ENCODE data around the gene HMX2. TPM values are rescaled to one million over a fixed set of nuclear protein-coding genes. Genes with fewer than 3 reads are reported as not detected.

The HMX2 gene
- total RNA-seq, 1 experiment from 2014 or later = not detected

DNA sequence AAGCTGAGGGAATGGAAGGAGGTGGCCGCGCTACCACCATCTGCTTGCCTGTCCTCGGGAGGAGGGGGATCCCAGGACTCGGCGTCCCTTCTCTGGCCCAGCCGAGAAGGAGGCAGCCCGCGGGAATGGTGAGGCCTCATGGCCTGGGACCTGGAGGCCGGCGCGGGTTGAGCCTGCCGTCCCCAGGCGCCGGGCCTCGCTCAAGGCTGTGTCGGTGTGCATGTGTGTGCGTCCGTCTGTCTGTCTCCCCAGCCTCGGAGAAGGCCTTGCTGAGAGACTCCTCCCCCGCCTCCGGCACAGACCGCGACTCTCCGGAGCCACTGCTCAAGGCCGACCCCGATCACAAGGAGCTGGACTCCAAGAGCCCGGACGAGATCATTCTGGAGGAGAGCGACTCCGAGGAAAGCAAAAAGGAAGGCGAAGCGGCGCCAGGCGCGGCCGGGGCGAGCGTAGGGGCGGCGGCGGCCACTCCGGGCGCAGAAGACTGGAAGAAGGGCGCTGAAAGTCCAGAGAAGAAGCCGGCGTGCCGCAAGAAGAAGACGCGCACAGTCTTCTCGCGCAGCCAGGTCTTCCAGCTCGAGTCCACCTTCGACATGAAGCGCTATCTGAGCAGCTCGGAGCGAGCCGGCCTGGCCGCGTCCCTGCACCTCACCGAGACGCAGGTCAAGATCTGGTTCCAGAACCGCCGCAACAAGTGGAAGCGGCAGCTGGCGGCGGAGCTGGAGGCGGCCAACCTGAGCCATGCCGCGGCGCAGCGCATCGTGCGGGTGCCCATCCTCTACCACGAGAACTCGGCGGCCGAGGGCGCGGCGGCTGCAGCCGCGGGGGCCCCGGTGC lies 10.9 kb upstream of the HMX2 start:
- intact Hi-C loops (cut with micrococcal nuclease) = no loop called here
- Histone ChIP-seq H3K36me3 (ENCODE audit: control insufficient read depth in 1 of 2, insufficient read depth in 2 of 2, low read length in 2 of 2) (no peaks in the 10 kb centered on the region), H3K27me3 (ENCODE audit: insufficient read depth, low read length) (no peaks in the 10 kb centered on the region), H4K20me1 (ENCODE audit: insufficient read depth) (no peaks in the 10 kb centered on the region), H3K4me1 (ENCODE audit: control insufficient read depth in 1 of 2, insufficient read depth in 2 of 2, low read length in 2 of 2) (peaks cover 5 to 18% of the 10 kb centered on the region in 2 experiments; a peak in 1 of 4 replicates), H3K27ac (ENCODE audit: low read depth, low read length) (no peak overlapping the region), H3K4me3 (replicated peaks in 1 of 2; ENCODE audit: low read depth in 1 of 2, low read length in 2 of 2) (no peak overlapping the region), H3K9me2 (ENCODE audit: insufficient read depth) (no peaks in the 10 kb centered on the region), H3K79me2 (ENCODE audit: insufficient read depth, low read length) (no peaks in the 10 kb centered on the region), H3K9me3 (ENCODE audit: control insufficient read depth in 1 of 2, insufficient read depth in 1 of 2, low read depth in 1 of 2, low read length in 2 of 2) (no peaks in the 10 kb centered on the region), H3K4me2 (ENCODE audit: low read length) (no peak overlapping the region), H3K9ac (ENCODE audit: low read length) (no peak overlapping the region), H2AFZ (ENCODE audit: low read depth, low read length, poor library complexity, severe bottlenecking) (no peak overlapping the region)
- DNase-seq (ENCODE audit: low read depth, low spot score) = no peak
- no TSS peak for BruUV-seq (replicated peaks)
- RAD21 ChIA-PET (ENCODE audit: low non-redundant PET in 1 of 2, low total read pairs in 2 of 2, uncharacterized antibody in 2 of 2, unreplicated experiment in 2 of 2) = no interaction called here
- TF ChIP-seq EZH2phosphoT487 (IDR thresholded peaks at IDR 0.05; ENCODE audit: borderline replicate concordance) (no peak), FOSL1 (IDR thresholded peaks at IDR 0.05; ENCODE audit: low read depth) (no peak), ZFX (IDR thresholded peaks at IDR 0.05) (no peak), RAD21 (IDR thresholded peaks at IDR 0.05; ENCODE audit: low read depth) (no peak), EZH2 (IDR thresholded peaks at IDR 0.05) (no peak), ZNF274 (IDR thresholded peaks at IDR 0.05; ENCODE audit: low read depth, low read length) (no peak), SRF (IDR thresholded peaks at IDR 0.05; ENCODE audit: low read depth) (no peak), JUND (IDR thresholded peaks at IDR 0.05) (no peak), YY1 (IDR thresholded peaks at IDR 0.05; ENCODE audit: extremely low read depth, insufficient replicate concordance, low read depth, low read length) (no peak), POLR2AphosphoS5 (IDR thresholded peaks at IDR 0.05; ENCODE audit: low read depth, low read length) (no peak), EGR1 (IDR thresholded peaks at IDR 0.05; ENCODE audit: low read depth) (no peak)
- TF ChIP-seq, protein P1, sequence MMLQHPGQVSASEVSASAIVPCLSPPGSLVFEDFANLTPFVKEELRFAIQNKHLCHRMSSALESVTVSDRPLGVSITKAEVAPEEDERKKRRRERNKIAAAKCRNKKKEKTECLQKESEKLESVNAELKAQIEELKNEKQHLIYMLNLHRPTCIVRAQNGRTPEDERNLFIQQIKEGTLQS (IDR thresholded peaks at IDR 0.05) = no peak
- POLR2A ChIA-PET = no interaction called here
- CTCF ChIA-PET = no interaction called here
- no peak for ATAC-seq
